ENCODE results near the gene ZBTB37.

Gene ZBTB37

GRCh38 chr1:173948594-173948993 lies 80.4 kb downstream of the ZBTB37 start:
- no peaks in the 10 kb centered on the region for H4K20me1 ChIP-seq (ENCODE audit: insufficient read depth, low read length)
- H2AFZ ChIP-seq (ENCODE audit: low read depth, low read length) = no peak overlapping the region
- no peak overlapping the region for H3K27ac ChIP-seq (ENCODE audit: low read length)
- no peaks in the 10 kb centered on the region for H3K79me2 ChIP-seq (ENCODE audit: low read length)
- H3K4me1 ChIP-seq (ENCODE audit: low read length) = no peaks in the 10 kb centered on the region
- no peaks in the 10 kb centered on the region for H3K27me3 ChIP-seq (ENCODE audit: low read depth, low read length)
- H3K9me3 ChIP-seq (ENCODE audit: insufficient read depth, low read length) = no peaks in the 10 kb centered on the region
- no peak overlapping the region for H3K4me3 ChIP-seq (ENCODE audit: low read length)
- TF ChIP-seq CTCF (IDR thresholded peaks at IDR 0.05; ENCODE audit: low read depth, low read length) = no peak
- no peak for TF ChIP-seq EZH2phosphoT487 (IDR thresholded peaks at IDR 0.05; ENCODE audit: low read depth)
- no peak overlapping the region for H3K9ac ChIP-seq (ENCODE audit: low read length)
- peaks cover 40% of the 10 kb centered on the region for H3K36me3 ChIP-seq (replicated peaks; ENCODE audit: low read depth, low read length)
- H3K4me2 ChIP-seq (ENCODE audit: low read length) = no peak overlapping the region
